HCT116 (cell line): ENCODE results near the gene BNIPL. TPM values are rescaled to one million over a fixed set of nuclear protein-coding genes. Genes with fewer than 3 reads are reported as not detected.

Experiments used
- ATAC-seq: fragments of 200-7000 bp; cut with Tn5 transposase; 2 replicates; pipeline ENCODE4 v1.9.1; 2020; ENCODE audit warnings: mild to moderate bottlenecking, moderate library complexity
- BruUV-seq: library from RNA; stranded (reverse); fragments of 400-500 nt; replicated peaks from 2 replicates; lab custom pipeline; 2021; lab: Mats Ljungman, UMichigan
- CTCF ChIA-PET: fragments of 300-600 bp; sonication (Branson Sonifier 250); formaldehyde crosslinking; loops from one replicate; lab custom pipeline; 2021; ENCODE audit warnings: antibody characterized with exemption; lab: Charles Lee
- POLR2A ChIA-PET: fragments of 300-600, 350-600 bp; sonication (Branson Sonifier 250); formaldehyde crosslinking; loops from one replicate; lab custom pipeline; 2021; ENCODE audit warnings: antibody characterized with exemption; lab: Charles Lee
- RAD21 ChIA-PET, 2 experiments: fragments of 300-600 bp; sonication (Branson Sonifier 250); formaldehyde crosslinking; loops; one replicate each; lab custom pipeline; 2023; ENCODE audit warnings: low total read pairs in 2 of 2; ENCODE audit not compliant: uncharacterized antibody in 2 of 2, unreplicated experiment in 2 of 2, low non-redundant PET in 1 of 2; lab: Charles Lee
- DNase-seq: peaks from one replicate; pipeline ENCODE4 v3.0.0-alpha.2; 2010; ENCODE audit warnings: low read depth, low spot score
- H2AFZ ChIP-seq: fragments of 200-600 bp; shearing (Covaris generic), sonication (generic); 2 replicates; pipeline ENCODE4 v1.6.1; 2017; ENCODE audit warnings: low read depth, mixed run types, mixed read lengths, antibody characterized with exemption, low read length; ENCODE audit not compliant: poor library complexity, severe bottlenecking
- H3K27ac ChIP-seq: 2 replicates; pipeline ENCODE4 v1.5.1; 2012; ENCODE audit warnings: low read depth, low read length
- H3K27me3 ChIP-seq: fragments of 200-600 bp; sonication (generic); 2 replicates; pipeline ENCODE4 v1.6.1; 2016; ENCODE audit warnings: mixed run types, low read length, mixed read lengths; ENCODE audit not compliant: insufficient read depth
- H3K36me3 ChIP-seq, 2 experiments: fragments of 200-500 bp in 1 of 2; fragments of 200-600 bp in 1 of 2; sonication (Bioruptor generic) in 1 of 2; sonication (generic) in 1 of 2; 2 replicates each; pipeline versions ENCODE4 v1.5.1 to v1.6.1; 2014 to 2016; ENCODE audit warnings: low read length in 2 of 2, inconsistent platforms in 1 of 2, mixed read lengths in 1 of 2, mixed run types in 1 of 2; ENCODE audit not compliant: insufficient read depth in 2 of 2, control insufficient read depth in 1 of 2
- H3K4me1 ChIP-seq, 2 experiments: fragments of 200-600 bp in 1 of 2; sonication (generic) in 1 of 2; 2 replicates each; pipeline versions ENCODE4 v1.5.1 to v1.6.1; 2012 to 2017; ENCODE audit warnings: low read length in 2 of 2, inconsistent platforms in 1 of 2, mild to moderate bottlenecking in 1 of 2, mixed read lengths in 1 of 2, mixed run types in 1 of 2, moderate library complexity in 1 of 2; ENCODE audit not compliant: insufficient read depth in 2 of 2, control insufficient read depth in 1 of 2
- H3K4me2 ChIP-seq: fragments of 200-600 bp; sonication (generic); 2 replicates; pipeline ENCODE4 v1.6.1; 2017; ENCODE audit warnings: mixed run types, low read length, mixed read lengths
- H3K4me3 ChIP-seq, 2 experiments: fragments of 200-600 bp in 1 of 2; sonication (generic) in 1 of 2; replicated peaks in 1 of 2; 2 replicates each; pipeline ENCODE4 v1.5.1; 2011 to 2016; ENCODE audit warnings: low read length in 2 of 2, control low read depth in 1 of 2, low read depth in 1 of 2, mild to moderate bottlenecking in 1 of 2, mixed read lengths in 1 of 2, mixed run types in 1 of 2
- H3K79me2 ChIP-seq: fragments of 200-600 bp; sonication (generic); 2 replicates; pipeline ENCODE4 v1.6.1; 2017; ENCODE audit warnings: mild to moderate bottlenecking, mixed run types, low read length, moderate library complexity, mixed read lengths; ENCODE audit not compliant: insufficient read depth
- H3K9ac ChIP-seq: fragments of 200-600 bp; sonication (generic); 2 replicates; pipeline ENCODE4 v1.6.1; 2016; ENCODE audit warnings: low read length, mixed read lengths
- H3K9me2 ChIP-seq: fragments of 200-600 bp; sonication (generic), shearing (Covaris generic); 2 replicates; pipeline ENCODE4 v1.6.1; 2017; ENCODE audit warnings: mixed run types, mild to moderate bottlenecking, moderate library complexity; ENCODE audit not compliant: insufficient read depth
- H3K9me3 ChIP-seq, 2 experiments: fragments of 200-500 bp in 1 of 2; fragments of 200-600 bp in 1 of 2; sonication (Bioruptor generic) in 1 of 2; sonication (generic) in 1 of 2; 2 replicates each; pipeline ENCODE4 v1.6.1; 2014 to 2017; ENCODE audit warnings: low read length in 2 of 2, mixed read lengths in 2 of 2, inconsistent platforms in 1 of 2, low read depth in 1 of 2, mild to moderate bottlenecking in 1 of 2, mixed run types in 1 of 2, moderate library complexity in 1 of 2; ENCODE audit not compliant: control insufficient read depth in 1 of 2, insufficient read depth in 1 of 2
- H4K20me1 ChIP-seq: fragments of 200-600 bp; sonication (generic), shearing (Covaris generic); 2 replicates; pipeline ENCODE4 v1.6.1; 2017; ENCODE audit warnings: mixed run types, mild to moderate bottlenecking, moderate library complexity; ENCODE audit not compliant: insufficient read depth
- CBX3 ChIP-seq: IDR thresholded peaks from 2 replicates; pipeline ENCODE4 v1.6.1; 2012; ENCODE audit warnings: low read depth
- CEBPB ChIP-seq: IDR thresholded peaks from 2 replicates; pipeline ENCODE4 v1.6.1; 2012; ENCODE audit warnings: low read depth
- ELF1 ChIP-seq: IDR thresholded peaks from 2 replicates; pipeline ENCODE4 v1.6.1; 2012; ENCODE audit warnings: low read depth, borderline replicate concordance
- EZH2 ChIP-seq: fragments of 200-600 bp; sonication (generic); IDR thresholded peaks from 2 replicates; pipeline ENCODE4 v1.6.1; 2017; ENCODE audit warnings: antibody characterized with exemption, mixed run types
- EZH2phosphoT487 ChIP-seq: fragments of 200-600 bp; IDR thresholded peaks from 2 replicates; pipeline ENCODE4 v1.6.1; 2018; ENCODE audit warnings: antibody characterized with exemption, borderline replicate concordance
- JUND ChIP-seq: IDR thresholded peaks from 2 replicates; pipeline ENCODE4 v1.6.1; 2012
- POLR2AphosphoS5 ChIP-seq: IDR thresholded peaks from 2 replicates; pipeline ENCODE4 v1.6.1; 2011; ENCODE audit warnings: mild to moderate bottlenecking, low read depth, low read length, moderate library complexity
- SIN3A ChIP-seq: IDR thresholded peaks from 2 replicates; pipeline ENCODE4 v1.6.1; 2012; ENCODE audit warnings: low read depth
- SP1 ChIP-seq: IDR thresholded peaks from 2 replicates; pipeline ENCODE4 v1.6.1; 2012; ENCODE audit warnings: low read depth
- TCF7L2 ChIP-seq: IDR thresholded peaks from 2 replicates; pipeline ENCODE4 v1.7.0; 2011; ENCODE audit warnings: borderline replicate concordance, inconsistent platforms; ENCODE audit not compliant: insufficient read depth, insufficient read length; ENCODE audit errors: extremely low read depth
- YY1 ChIP-seq: IDR thresholded peaks from 2 replicates; pipeline ENCODE4 v1.6.1; 2011; ENCODE audit warnings: low read length, low read depth, moderate library complexity, mild to moderate bottlenecking; ENCODE audit not compliant: insufficient replicate concordance; ENCODE audit errors: extremely low read depth
- ZFX ChIP-seq: fragments of 450-650 bp; IDR thresholded peaks from 2 replicates; pipeline ENCODE4 v1.6.1; 2017
- intact Hi-C: fragments of 100-400 bp; cut with micrococcal nuclease; formaldehyde crosslinking; loops from 2 replicates; pipeline ENCODE4 v1.10.0; 2022
- total RNA-seq: library from RNA; stranded (reverse); gene quantifications from one replicate; pipeline ENCODE4 v1.2.1, GENCODE V29; 2021; ENCODE audit not compliant: unreplicated experiment
- TF ChIP-seq, protein P1 (sequence below): IDR thresholded peaks from 2 replicates; pipeline ENCODE4 v1.6.1; 2012; ENCODE audit warnings: low read depth
- TF ChIP-seq, protein P2 (sequence below), 3 experiments: fragments of 200-600 bp in 1 of 3; sonication (generic) in 1 of 3; IDR thresholded peaks in 2 of 3; conservative IDR thresholded peaks in 1 of 3; 2 replicates each; pipeline ENCODE4 v1.5.1; 2012 to 2017; ENCODE audit warnings: low read depth in 2 of 3, low read length in 2 of 3, antibody characterized with exemption in 1 of 3, borderline replicate concordance in 1 of 3, control low read depth in 1 of 3, mild to moderate bottlenecking in 1 of 3, mixed read lengths in 1 of 3, mixed run types in 1 of 3, moderate library complexity in 1 of 3; ENCODE audit not compliant: insufficient read depth in 1 of 3
- TF ChIP-seq, protein P3 (sequence below): IDR thresholded peaks from 2 replicates; pipeline ENCODE4 v1.6.1; 2011; ENCODE audit warnings: mild to moderate bottlenecking, low read length, moderate library complexity; ENCODE audit not compliant: insufficient replicate concordance; ENCODE audit errors: extremely low read depth

The BNIPL gene
- total RNA-seq, 1 experiment from 2014 or later: 0.86 TPM

DNA sequence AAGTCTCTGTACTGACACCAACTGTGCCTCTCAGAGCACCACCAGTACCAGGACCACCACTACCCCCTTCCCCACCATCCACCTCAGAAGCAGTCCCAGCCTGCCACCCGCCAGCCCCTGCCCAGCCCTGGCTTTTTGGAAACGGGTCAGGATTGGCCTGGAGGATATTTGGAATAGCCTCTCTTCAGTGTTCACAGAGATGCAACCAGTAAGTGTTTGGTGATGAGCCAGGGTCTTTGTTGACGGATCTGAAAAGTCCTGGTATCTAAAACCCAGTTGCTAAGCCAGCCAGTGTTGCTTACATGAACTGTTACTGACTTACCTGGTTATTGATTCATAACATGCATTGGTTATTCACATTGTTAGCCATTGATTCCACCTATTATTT is 12.3 kb downstream of the BNIPL start:
- BruUV-seq: no TSS peak
- TF ChIP-seq ZFX: no peak
- no peak for TF ChIP-seq POLR2AphosphoS5
- no peak for TF ChIP-seq CBX3
- TF ChIP-seq YY1: no peak
- TF ChIP-seq, protein P1, sequence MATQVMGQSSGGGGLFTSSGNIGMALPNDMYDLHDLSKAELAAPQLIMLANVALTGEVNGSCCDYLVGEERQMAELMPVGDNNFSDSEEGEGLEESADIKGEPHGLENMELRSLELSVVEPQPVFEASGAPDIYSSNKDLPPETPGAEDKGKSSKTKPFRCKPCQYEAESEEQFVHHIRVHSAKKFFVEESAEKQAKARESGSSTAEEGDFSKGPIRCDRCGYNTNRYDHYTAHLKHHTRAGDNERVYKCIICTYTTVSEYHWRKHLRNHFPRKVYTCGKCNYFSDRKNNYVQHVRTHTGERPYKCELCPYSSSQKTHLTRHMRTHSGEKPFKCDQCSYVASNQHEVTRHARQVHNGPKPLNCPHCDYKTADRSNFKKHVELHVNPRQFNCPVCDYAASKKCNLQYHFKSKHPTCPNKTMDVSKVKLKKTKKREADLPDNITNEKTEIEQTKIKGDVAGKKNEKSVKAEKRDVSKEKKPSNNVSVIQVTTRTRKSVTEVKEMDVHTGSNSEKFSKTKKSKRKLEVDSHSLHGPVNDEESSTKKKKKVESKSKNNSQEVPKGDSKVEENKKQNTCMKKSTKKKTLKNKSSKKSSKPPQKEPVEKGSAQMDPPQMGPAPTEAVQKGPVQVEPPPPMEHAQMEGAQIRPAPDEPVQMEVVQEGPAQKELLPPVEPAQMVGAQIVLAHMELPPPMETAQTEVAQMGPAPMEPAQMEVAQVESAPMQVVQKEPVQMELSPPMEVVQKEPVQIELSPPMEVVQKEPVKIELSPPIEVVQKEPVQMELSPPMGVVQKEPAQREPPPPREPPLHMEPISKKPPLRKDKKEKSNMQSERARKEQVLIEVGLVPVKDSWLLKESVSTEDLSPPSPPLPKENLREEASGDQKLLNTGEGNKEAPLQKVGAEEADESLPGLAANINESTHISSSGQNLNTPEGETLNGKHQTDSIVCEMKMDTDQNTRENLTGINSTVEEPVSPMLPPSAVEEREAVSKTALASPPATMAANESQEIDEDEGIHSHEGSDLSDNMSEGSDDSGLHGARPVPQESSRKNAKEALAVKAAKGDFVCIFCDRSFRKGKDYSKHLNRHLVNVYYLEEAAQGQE: no peak
- TF ChIP-seq, protein P2, sequence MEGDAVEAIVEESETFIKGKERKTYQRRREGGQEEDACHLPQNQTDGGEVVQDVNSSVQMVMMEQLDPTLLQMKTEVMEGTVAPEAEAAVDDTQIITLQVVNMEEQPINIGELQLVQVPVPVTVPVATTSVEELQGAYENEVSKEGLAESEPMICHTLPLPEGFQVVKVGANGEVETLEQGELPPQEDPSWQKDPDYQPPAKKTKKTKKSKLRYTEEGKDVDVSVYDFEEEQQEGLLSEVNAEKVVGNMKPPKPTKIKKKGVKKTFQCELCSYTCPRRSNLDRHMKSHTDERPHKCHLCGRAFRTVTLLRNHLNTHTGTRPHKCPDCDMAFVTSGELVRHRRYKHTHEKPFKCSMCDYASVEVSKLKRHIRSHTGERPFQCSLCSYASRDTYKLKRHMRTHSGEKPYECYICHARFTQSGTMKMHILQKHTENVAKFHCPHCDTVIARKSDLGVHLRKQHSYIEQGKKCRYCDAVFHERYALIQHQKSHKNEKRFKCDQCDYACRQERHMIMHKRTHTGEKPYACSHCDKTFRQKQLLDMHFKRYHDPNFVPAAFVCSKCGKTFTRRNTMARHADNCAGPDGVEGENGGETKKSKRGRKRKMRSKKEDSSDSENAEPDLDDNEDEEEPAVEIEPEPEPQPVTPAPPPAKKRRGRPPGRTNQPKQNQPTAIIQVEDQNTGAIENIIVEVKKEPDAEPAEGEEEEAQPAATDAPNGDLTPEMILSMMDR (IDR thresholded peaks at IDR 0.05 in 2 of 3, conservative IDR thresholded peaks at IDR 0.05 in 1 of 3; ENCODE audit: borderline replicate concordance in 1 of 3, insufficient read depth in 1 of 3, low read depth in 2 of 3, low read length in 2 of 3): no peak
- no peak for TF ChIP-seq JUND
- no peak for TF ChIP-seq ELF1
- no peak for TF ChIP-seq EZH2
- TF ChIP-seq, protein P3, sequence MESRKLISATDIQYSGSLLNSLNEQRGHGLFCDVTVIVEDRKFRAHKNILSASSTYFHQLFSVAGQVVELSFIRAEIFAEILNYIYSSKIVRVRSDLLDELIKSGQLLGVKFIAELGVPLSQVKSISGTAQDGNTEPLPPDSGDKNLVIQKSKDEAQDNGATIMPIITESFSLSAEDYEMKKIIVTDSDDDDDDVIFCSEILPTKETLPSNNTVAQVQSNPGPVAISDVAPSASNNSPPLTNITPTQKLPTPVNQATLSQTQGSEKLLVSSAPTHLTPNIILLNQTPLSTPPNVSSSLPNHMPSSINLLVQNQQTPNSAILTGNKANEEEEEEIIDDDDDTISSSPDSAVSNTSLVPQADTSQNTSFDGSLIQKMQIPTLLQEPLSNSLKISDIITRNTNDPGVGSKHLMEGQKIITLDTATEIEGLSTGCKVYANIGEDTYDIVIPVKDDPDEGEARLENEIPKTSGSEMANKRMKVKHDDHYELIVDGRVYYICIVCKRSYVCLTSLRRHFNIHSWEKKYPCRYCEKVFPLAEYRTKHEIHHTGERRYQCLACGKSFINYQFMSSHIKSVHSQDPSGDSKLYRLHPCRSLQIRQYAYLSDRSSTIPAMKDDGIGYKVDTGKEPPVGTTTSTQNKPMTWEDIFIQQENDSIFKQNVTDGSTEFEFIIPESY: no peak
- TF ChIP-seq TCF7L2: no peak
- no peak for TF ChIP-seq CEBPB
- TF ChIP-seq SP1: no peak
- TF ChIP-seq EZH2phosphoT487: no peak
- no peak for TF ChIP-seq SIN3A
- Histone ChIP-seq H3K27ac (no peak overlapping the region), H3K9me2 (no peaks in the 10 kb centered on the region), H3K4me1 (no peaks in the 10 kb centered on the region), H3K9ac (no peak overlapping the region), H3K4me2 (no peak overlapping the region), H3K4me3 (no peak overlapping the region), H3K9me3 (no peaks in the 10 kb centered on the region), H2AFZ (no peak overlapping the region), H3K79me2 (no peaks in the 10 kb centered on the region), H3K36me3 (peaks cover 7 to 15% of the 10 kb centered on the region in 2 experiments; a peak in 3 of 4 replicates), H4K20me1 (no peaks in the 10 kb centered on the region), H3K27me3 (no peaks in the 10 kb centered on the region)
- CTCF ChIA-PET: no interaction called here
- RAD21 ChIA-PET: no interaction called here
- intact Hi-C loops: no loop called here
- POLR2A ChIA-PET: no interaction called here
- no peak for DNase-seq
- ATAC-seq: peak; percentile 55
